HEK293 (cell line): ENCODE results near the gene PPFIA4.

Experiments used
- CTCF ChIA-PET: fragments of 350-600 bp; formaldehyde crosslinking; extraction: SDS; loops from one replicate; lab custom pipeline; 2021; ENCODE audit warnings: antibody characterized with exemption; lab: Yijun Ruan, JAX
- POLR2A ChIA-PET: fragments of 300-600 bp; formaldehyde crosslinking; extraction: SDS; loops from one replicate; lab custom pipeline; 2020; ENCODE audit warnings: antibody characterized with exemption, inconsistent platforms; lab: Yijun Ruan, JAX
- H3K27ac ChIP-seq: fragments of 200-500 bp; sonication (Bioruptor generic); 2 replicates; pipeline ENCODE4 v1.5.1; 2014; ENCODE audit warnings: low read depth, low read length, control low read depth, inconsistent platforms; ENCODE audit errors: extremely low read depth
- H3K36me3 ChIP-seq, 2 experiments: fragments of 200-500 bp in 1 of 2; sonication (Bioruptor generic) in 1 of 2; 1 replicate in 1 of 2; 2 replicates in 1 of 2; pipeline ENCODE4 v1.5.1; 2014 to 2017; ENCODE audit warnings: inconsistent platforms in 2 of 2, low read length in 2 of 2; ENCODE audit not compliant: control insufficient read depth in 2 of 2, insufficient read depth in 1 of 2
- H3K4me1 ChIP-seq: fragments of 200-500 bp; sonication (Bioruptor generic); 2 replicates; pipeline ENCODE4 v1.5.1; 2014; ENCODE audit warnings: mild to moderate bottlenecking, low read length, inconsistent platforms; ENCODE audit not compliant: control insufficient read depth, insufficient read depth
- H3K4me3 ChIP-seq: 2 replicates; pipeline ENCODE4 v1.5.1; 2011; ENCODE audit warnings: low read depth, mild to moderate bottlenecking, control low read depth, low read length, moderate library complexity
- H3K9me3 ChIP-seq: fragments of 200-500 bp; sonication (Bioruptor generic); 2 replicates; pipeline ENCODE4 v1.5.1; 2014; ENCODE audit warnings: low read depth, low read length, inconsistent platforms; ENCODE audit not compliant: control insufficient read depth, insufficient read depth
- AEBP2 ChIP-seq: fragments of 450-650 bp; formaldehyde crosslinking; IDR thresholded peaks from 2 replicates; pipeline ENCODE4 v1.5.1; 2016; ENCODE audit warnings: missing biosample characterization, missing genetic modification characterization, borderline replicate concordance
- BCL11B ChIP-seq: fragments of 450-650 bp; formaldehyde crosslinking; IDR thresholded peaks from 2 replicates; pipeline ENCODE4 v1.5.1; 2016; ENCODE audit warnings: low read depth, missing biosample characterization, missing genetic modification characterization
- CTCF ChIP-seq: fragments of 450-650 bp; formaldehyde crosslinking; IDR thresholded peaks from 2 replicates; pipeline ENCODE4 v1.5.1; 2016; ENCODE audit warnings: missing biosample characterization, missing genetic modification characterization
- GLIS2 ChIP-seq: fragments of 450-650 bp; formaldehyde crosslinking; IDR thresholded peaks from 2 replicates; pipeline ENCODE4 v1.5.1; 2016; ENCODE audit warnings: missing biosample characterization, missing genetic modification characterization
- IKZF3 ChIP-seq: fragments of 450-650 bp; IDR thresholded peaks from 2 replicates; pipeline ENCODE4 v1.5.0; 2018; ENCODE audit warnings: missing biosample characterization, mild to moderate bottlenecking, missing genetic modification characterization, moderate library complexity
- ZBTB44 ChIP-seq: fragments of 450-650 bp; IDR thresholded peaks from 2 replicates; pipeline ENCODE4 v1.5.1; 2018; ENCODE audit warnings: missing biosample characterization, mild to moderate bottlenecking, missing genetic modification characterization
- ZBTB7A ChIP-seq: fragments of 450-650 bp; formaldehyde crosslinking; IDR thresholded peaks from 2 replicates; pipeline ENCODE4 v1.5.1; 2016; ENCODE audit warnings: low read depth, missing biosample characterization, missing genetic modification characterization
- ZBTB8A ChIP-seq: fragments of 450-650 bp; formaldehyde crosslinking; IDR thresholded peaks from 2 replicates; pipeline ENCODE4 v1.5.1; 2016; ENCODE audit warnings: missing biosample characterization, missing genetic modification characterization
- ZNF280C ChIP-seq: fragments of 450-650 bp; formaldehyde crosslinking; IDR thresholded peaks from 2 replicates; pipeline ENCODE4 v1.5.1; 2016; ENCODE audit warnings: missing biosample characterization, missing genetic modification characterization
- ZNF366 ChIP-seq: fragments of 450-650 bp; formaldehyde crosslinking; conservative IDR thresholded peaks from 2 replicates; pipeline ENCODE4 v1.5.1; 2016; ENCODE audit warnings: missing biosample characterization, missing genetic modification characterization
- ZNF449 ChIP-seq: fragments of 450-650 bp; formaldehyde crosslinking; IDR thresholded peaks from 2 replicates; pipeline ENCODE4 v1.5.1; 2017; ENCODE audit warnings: missing biosample characterization, mild to moderate bottlenecking, missing genetic modification characterization, moderate library complexity
- ZNF558 ChIP-seq: fragments of 450-650 bp; formaldehyde crosslinking; IDR thresholded peaks from 2 replicates; pipeline ENCODE4 v1.5.1; 2016; ENCODE audit warnings: missing biosample characterization, missing genetic modification characterization
- ZNF610 ChIP-seq: fragments of 450-650 bp; formaldehyde crosslinking; IDR thresholded peaks from 2 replicates; pipeline ENCODE4 v1.5.1; 2016; ENCODE audit warnings: missing biosample characterization, missing genetic modification characterization, borderline replicate concordance
- ZNF677 ChIP-seq: fragments of 450-650 bp; IDR thresholded peaks from 2 replicates; pipeline ENCODE4 v1.5.0; 2018; ENCODE audit warnings: missing biosample characterization, mild to moderate bottlenecking, missing genetic modification characterization, moderate library complexity
- ZNF76 ChIP-seq: fragments of 450-650 bp; formaldehyde crosslinking; IDR thresholded peaks from 2 replicates; pipeline ENCODE4; 2016; ENCODE audit warnings: low read depth, missing biosample characterization, missing genetic modification characterization, borderline replicate concordance
- ZNF792 ChIP-seq: fragments of 450-650 bp; formaldehyde crosslinking; IDR thresholded peaks from 2 replicates; pipeline ENCODE4 v1.5.1; 2016; ENCODE audit warnings: missing biosample characterization, missing genetic modification characterization

The PPFIA4 gene

GRCh38 chr1:203101813-203102634, 75.7 kb downstream of the PPFIA4 start (continued):
- TF ChIP-seq ZBTB44 (tag by site-specific recombination) = no peak
- TF ChIP-seq ZNF366 (tag by site-specific recombination) = no peak
- TF ChIP-seq IKZF3 (tag by site-specific recombination) = no peak
- TF ChIP-seq ZNF792 (tag by site-specific recombination) = no peak

GRCh38 chr1:203103216-203103615, 76.9 kb downstream of the PPFIA4 start:
- no peaks in the 10 kb centered on the region for H3K9me3 ChIP-seq
- TF ChIP-seq AEBP2 = no peak
- no peak for TF ChIP-seq ZNF610
- TF ChIP-seq ZNF449 (tag by site-specific recombination) = no peak
- no peak for TF ChIP-seq ZBTB8A
- TF ChIP-seq GLIS2 (tag by site-specific recombination) = no peak
- no peak for TF ChIP-seq ZBTB44 (tag by site-specific recombination)
- TF ChIP-seq ZNF366 (tag by site-specific recombination) = no peak
- no peak for TF ChIP-seq ZNF558 (tag by site-specific recombination)
- no peak for TF ChIP-seq ZBTB7A (tag by site-specific recombination)
- TF ChIP-seq BCL11B (tag by site-specific recombination) = no peak
- no peak for TF ChIP-seq CTCF (tag by site-specific recombination)
- no peak for TF ChIP-seq ZNF677 (tag by site-specific recombination)
- no peak for TF ChIP-seq ZNF76 (tag by site-specific recombination)
- TF ChIP-seq ZNF280C (tag by site-specific recombination) = no peak
- CTCF ChIA-PET = interaction anchor here (0.6 to 2.9 kb wide), 6 partner anchors 15 to 166 kb away, joined by 3 to 21 read pairs (median 4); no protein-coding TSS in a partner anchor
- no peak overlapping the region for H3K27ac ChIP-seq
- no peaks in the 10 kb centered on the region for H3K4me1 ChIP-seq
- no peaks in the 10 kb centered on the region for H3K36me3 ChIP-seq
- no peak overlapping the region for H3K4me3 ChIP-seq
- POLR2A ChIA-PET = no interaction called here
